Neuronal stem cell (in vitro differentiated cells): ENCODE data around the gene PPM1N.

Experiments
- DNase-seq: peaks from one replicate; pipeline ENCODE4 v3.0.0-alpha.2; 2013; ENCODE audit warnings: low spot score
- H2AFZ ChIP-seq: one replicate; pipeline ENCODE4 v1.6.1; 2013; ENCODE audit warnings: mild to moderate bottlenecking, low read length, inconsistent platforms
- H2AK5ac ChIP-seq: 2 replicates; pipeline ENCODE4 v1.6.1; 2013; ENCODE audit warnings: low read depth, mild to moderate bottlenecking, inconsistent platforms, low read length, moderate library complexity, mixed read lengths
- H2BK120ac ChIP-seq: 2 replicates; pipeline ENCODE4 v1.6.1; 2013; ENCODE audit warnings: low read depth, mild to moderate bottlenecking, inconsistent platforms, low read length, moderate library complexity, mixed read lengths
- H2BK12ac ChIP-seq: one replicate; pipeline ENCODE4 v1.6.1; 2013; ENCODE audit warnings: low read length, inconsistent platforms
- H2BK15ac ChIP-seq: 2 replicates; pipeline ENCODE4 v1.6.1; 2013; ENCODE audit warnings: mild to moderate bottlenecking, low read length, inconsistent platforms, mixed read lengths
- H2BK5ac ChIP-seq: one replicate; pipeline ENCODE4 v1.6.1; 2013; ENCODE audit warnings: inconsistent platforms, mild to moderate bottlenecking, low read length, moderate library complexity
- H3K14ac ChIP-seq: one replicate; pipeline ENCODE4 v1.6.1; 2013; ENCODE audit warnings: low read length, inconsistent platforms
- H3K18ac ChIP-seq: 2 replicates; pipeline ENCODE4 v1.6.1; 2013; ENCODE audit warnings: low read length, inconsistent platforms
- H3K23ac ChIP-seq: 2 replicates; pipeline ENCODE4 v1.6.1; 2013; ENCODE audit warnings: low read depth, mild to moderate bottlenecking, mixed read lengths, low read length, inconsistent platforms; ENCODE audit not compliant: poor library complexity
- H3K27ac ChIP-seq: replicated peaks from 3 replicates; pipeline ENCODE4 v1.5.1; 2013; ENCODE audit warnings: low read length, inconsistent platforms
- H3K27me3 ChIP-seq, 3 experiments: 2 replicates each; pipeline ENCODE4 v1.6.1; 2013; ENCODE audit warnings: low read length in 3 of 3, mild to moderate bottlenecking in 2 of 3, inconsistent platforms in 1 of 3, low read depth in 1 of 3, mixed read lengths in 1 of 3, moderate library complexity in 1 of 3; ENCODE audit not compliant: control insufficient read depth in 3 of 3, insufficient read depth in 3 of 3
- H3K36me3 ChIP-seq, 2 donors: replicated peaks in 1 of 2; 2 replicates each; pipeline ENCODE4 v1.6.1; 2013; ENCODE audit warnings: low read length in 2 of 2; ENCODE audit not compliant: control insufficient read depth in 2 of 2, insufficient read depth in 2 of 2
- H3K4ac ChIP-seq: 2 replicates; pipeline ENCODE4 v1.6.1; 2013; ENCODE audit warnings: inconsistent platforms, mild to moderate bottlenecking, low read length, moderate library complexity
- H3K4me1 ChIP-seq, 2 donors: 1 replicate in 1 of 2; 2 replicates in 1 of 2; pipeline ENCODE4 v1.6.1; 2013; ENCODE audit warnings: low read length in 2 of 2, low read depth in 1 of 2; ENCODE audit not compliant: control insufficient read depth in 2 of 2, insufficient read depth in 1 of 2
- H3K4me2 ChIP-seq: one replicate; pipeline ENCODE4 v1.6.1; 2013; ENCODE audit warnings: mild to moderate bottlenecking, low read length, inconsistent platforms; ENCODE audit not compliant: insufficient read depth, poor library complexity, severe bottlenecking
- H3K4me3 ChIP-seq, 2 donors: 2 replicates each; pipeline ENCODE4 v1.5.1; 2013; ENCODE audit warnings: low read length in 2 of 2, mild to moderate bottlenecking in 2 of 2, inconsistent platforms in 1 of 2, moderate library complexity in 1 of 2
- H3K79me1 ChIP-seq: one replicate; pipeline ENCODE4 v1.6.1; 2013; ENCODE audit warnings: low read depth, mild to moderate bottlenecking, inconsistent platforms, low read length, moderate library complexity
- H3K9ac ChIP-seq: one replicate; pipeline ENCODE4 v1.6.1; 2013; ENCODE audit warnings: mild to moderate bottlenecking, low read depth, low read length, inconsistent platforms; ENCODE audit not compliant: poor library complexity
- H3K9me3 ChIP-seq, 2 donors: replicated peaks in 1 of 2; 2 replicates each; pipeline versions ENCODE3 to v1.6.1; 2013; ENCODE audit warnings: low read length in 2 of 2, mild to moderate bottlenecking in 2 of 2, inconsistent platforms in 1 of 2, low read depth in 1 of 2, mixed read lengths in 1 of 2, moderate library complexity in 1 of 2; ENCODE audit not compliant: control insufficient read depth in 2 of 2, insufficient read depth in 1 of 2
- H4K8ac ChIP-seq: one replicate; pipeline ENCODE4 v1.6.1; 2013; ENCODE audit warnings: low read depth, mild to moderate bottlenecking, inconsistent platforms, low read length, moderate library complexity
- H4K91ac ChIP-seq: one replicate; pipeline ENCODE4 v1.6.1; 2013; ENCODE audit warnings: low read length, low read depth, mild to moderate bottlenecking, inconsistent platforms; ENCODE audit not compliant: poor library complexity
- WGBS, 2 donors: extraction: QIAGEN DNeasy Blood & Tissue Kit; methylation state at CpG; one replicate each; pipeline ENCODE4 v1.1.7; 2013; ENCODE audit warnings: missing lambda C conversion rate in 2 of 2, mixed read lengths in 1 of 2; ENCODE audit not compliant: insufficient read length in 2 of 2, insufficient replicate concordance in 1 of 2; ENCODE audit errors: extremely low coverage in 2 of 2; 5-methylcytosine and 5-hydroxymethylcytosine counted together

The PPM1N gene

GRCh38 chr19:45464852-45465441 is 33.3 kb upstream of the PPM1N start:
- peaks cover 0 to 4% (median 3%) of the 10 kb centered on the region in 3 experiments for H3K27me3 ChIP-seq
- no peak overlapping the region for H3K4me3 ChIP-seq
- H3K9ac ChIP-seq: no peak overlapping the region
- no peak overlapping the region for H3K23ac ChIP-seq
- H3K4me1 ChIP-seq: peaks cover 8 to 12% of the 10 kb centered on the region in 2 donors
- no peak for DNase-seq
- peak overlapping the region; percentile 35 for H2AFZ ChIP-seq
- H3K27ac ChIP-seq: no peak overlapping the region
- no peak overlapping the region for H2BK15ac ChIP-seq
- no peak overlapping the region for H4K91ac ChIP-seq
- H2AK5ac ChIP-seq: peak overlapping the region; percentile 59
- peak overlapping the region; percentile 79 for H2BK5ac ChIP-seq
- no CpG with 5 or more reads among the region's 8 CpGs for WGBS, 2 donors
- no peak overlapping the region for H2BK12ac ChIP-seq
- H3K14ac ChIP-seq: no peak overlapping the region
- H3K79me1 ChIP-seq: no peaks in the 10 kb centered on the region
- H3K4ac ChIP-seq: no peak overlapping the region
- H4K8ac ChIP-seq: no peak overlapping the region
- no peak overlapping the region for H3K4me2 ChIP-seq
- no peak overlapping the region for H3K18ac ChIP-seq
- no peaks in the 10 kb centered on the region for H3K9me3 ChIP-seq
- no peaks in the 10 kb centered on the region for H3K36me3 ChIP-seq
- no peak overlapping the region for H2BK120ac ChIP-seq

- Histone ChIP-seq H2BK12ac (peak overlapping the region; percentile 82), H3K79me1 (no peaks in the 10 kb centered on the region), H3K4me1 (peaks cover 11 to 18% of the 10 kb centered on the region in 2 donors), H3K18ac (peak overlapping the region; percentile 95), H4K8ac (no peak overlapping the region), H3K4me2 (peak overlapping the region; percentile 99), H3K9me3 (no peaks in the 10 kb centered on the region), H2BK15ac (peak overlapping the region; percentile 86), H2BK5ac (no peak overlapping the region), H3K4me3 (peak overlapping the region; percentile 58 to 81), H2AFZ (peak overlapping the region; percentile 97), H3K9ac (no peak overlapping the region), H3K14ac (no peak overlapping the region), H4K91ac (no peak overlapping the region), H3K27ac (no peak overlapping the region), H3K23ac (peak overlapping the region; percentile 58), H3K36me3 (no peaks in the 10 kb centered on the region), H2BK120ac (no peak overlapping the region), H3K4ac (no peak overlapping the region), H3K27me3 (peaks cover 0 to 18% (median 4%) of the 10 kb centered on the region in 3 experiments), H2AK5ac (no peak overlapping the region)
- no CpG with 5 or more reads among the region's 11 CpGs for WGBS, 2 donors
- no peak for DNase-seq
Observed at GRCh38 chr19:45467115-45467455, 31.2 kb upstream of the PPM1N start.

DNA sequence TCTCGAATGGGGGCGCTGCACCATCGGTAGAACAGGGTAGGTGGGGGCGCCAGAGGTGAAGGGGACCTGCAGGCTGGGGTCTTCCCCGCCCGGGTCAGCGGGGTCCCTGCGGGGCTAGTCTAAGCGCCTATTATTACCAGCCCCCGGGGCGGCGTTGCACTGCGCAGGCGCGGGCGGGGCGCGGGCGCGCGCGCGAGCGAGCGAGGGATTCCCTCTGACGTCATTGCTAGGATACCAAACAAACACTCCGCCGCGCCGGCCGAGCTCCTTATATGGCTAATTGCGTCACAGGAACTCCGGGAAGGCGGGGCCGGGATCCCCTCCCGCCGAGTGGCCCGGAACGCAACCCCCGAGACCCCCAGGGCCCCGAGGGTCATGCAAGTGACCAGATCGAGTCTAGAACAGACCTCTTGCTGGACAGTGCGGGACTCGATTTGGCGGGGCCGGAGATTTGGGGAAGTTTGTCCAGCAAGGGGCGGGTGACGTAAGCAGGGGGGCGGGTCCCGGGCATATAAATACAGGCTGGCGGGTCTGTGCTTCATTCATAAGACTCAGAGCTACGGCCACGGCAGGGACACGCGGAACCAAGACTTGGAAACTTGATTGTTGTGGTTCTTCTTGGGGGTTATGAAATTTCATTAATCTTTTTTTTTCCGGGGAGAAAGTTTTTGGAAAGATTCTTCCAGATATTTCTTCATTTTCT is 30.6 kb upstream of the PPM1N start, which contains the start of gene FOSB:
TSS of gene FOSB (plus strand) at position 541 of the 703 bp plus-strand sequence. CDS start 591 bp downstream, outside the sequence.
- peak; percentile 98 for DNase-seq
- H3K36me3 ChIP-seq: no peaks in the 10 kb centered on the region
- H3K4me1 ChIP-seq: peaks cover 11 to 18% of the 10 kb centered on the region in 2 donors
- peak within 1 kb of the TSS; percentile 82 for H3K23ac ChIP-seq
- H3K14ac ChIP-seq: peak within 1 kb of the TSS; percentile 47
- peak within 1 kb of the TSS; percentile 99 for H3K4me2 ChIP-seq
- H2BK12ac ChIP-seq: peak within 1 kb of the TSS; percentile 82
- peaks cover 0 to 23% (median 4%) of the 10 kb centered on the region in 3 experiments for H3K27me3 ChIP-seq
- H2BK5ac ChIP-seq: peak within 1 kb of the TSS; percentile 91
- H3K9me3 ChIP-seq: no peaks in the 10 kb centered on the region
- peak within 1 kb of the TSS; percentile 97 for H2AFZ ChIP-seq
- peak within 1 kb of the TSS; percentile 83 for H3K9ac ChIP-seq
- peak within 1 kb of the TSS; percentile 45 for H3K4ac ChIP-seq
- whole genome bisulfite sequencing, 2 donors: no CpG with 5 or more reads among the region's 56 CpGs
- H2BK120ac ChIP-seq: no peak within 1 kb of the TSS
- H4K91ac ChIP-seq: no peak within 1 kb of the TSS
- H3K27ac ChIP-seq: peak within 1 kb of the TSS; percentile 41
- H2BK15ac ChIP-seq: peak within 1 kb of the TSS; percentile 86
- no peak within 1 kb of the TSS for H4K8ac ChIP-seq
- no peaks in the 10 kb centered on the region for H3K79me1 ChIP-seq
- peak within 1 kb of the TSS; percentile 95 for H3K18ac ChIP-seq
- H3K4me3 ChIP-seq: peak within 1 kb of the TSS; percentile 58 to 93
- H2AK5ac ChIP-seq: peak within 1 kb of the TSS; percentile 74

GRCh38 chr19:45468159-45468651 is 30.0 kb upstream of the PPM1N start:
- no CpG with 5 or more reads among the region's 31 CpGs for WGBS, 2 donors
- H4K8ac ChIP-seq: no peak overlapping the region
- H3K4me3 ChIP-seq: peak overlapping the region; percentile 58 to 93
- H3K4me1 ChIP-seq: peaks cover 15 to 18% of the 10 kb centered on the region in 2 donors
- peak overlapping the region; percentile 82 for H3K23ac ChIP-seq
- no peak overlapping the region for H2BK120ac ChIP-seq
- peak overlapping the region; percentile 94 for H2AFZ ChIP-seq
- DNase-seq: no peak
- peak overlapping the region; percentile 47 for H2BK15ac ChIP-seq
- H3K4me2 ChIP-seq: peak overlapping the region; percentile 99
- H2AK5ac ChIP-seq: peak overlapping the region; percentile 74
- H3K4ac ChIP-seq: no peak overlapping the region
- H3K36me3 ChIP-seq: no peaks in the 10 kb centered on the region
- H4K91ac ChIP-seq: no peak overlapping the region
- no peaks in the 10 kb centered on the region for H3K79me1 ChIP-seq
- no peaks in the 10 kb centered on the region for H3K9me3 ChIP-seq
- peak overlapping the region; percentile 47 for H3K14ac ChIP-seq
- H3K9ac ChIP-seq: peak overlapping the region; percentile 83
- no peak overlapping the region for H2BK12ac ChIP-seq
- peak overlapping the region; percentile 91 for H2BK5ac ChIP-seq
- peaks cover 0 to 28% (median 0%) of the 10 kb centered on the region in 3 experiments for H3K27me3 ChIP-seq
- H3K27ac ChIP-seq: no peak overlapping the region
- peak overlapping the region; percentile 81 for H3K18ac ChIP-seq
